Medulla oblongata (tissue), 1 donor: ENCODE results near the gene TEX51.

Experiments used
- DNase-seq: peaks from one replicate; pipeline ENCODE4 v3.0.0-alpha.2; 2015; ENCODE audit errors: extremely low spot score

The TEX51 gene

GRCh38 chr2:126893606-126894005 is 5.1 kb upstream of the TEX51 start:
- DNase-seq, result no peak

GRCh38 chr2:126894082-126894481 is 4.6 kb upstream of the TEX51 start:
- no peak for DNase-seq

- no peak for DNase-seq
Observed at GRCh38 chr2:126894585-126895182, 4.0 kb upstream of the TEX51 start.

- no peak for DNase-seq
Observed at GRCh38 chr2:126895336-126895735, 3.4 kb upstream of the TEX51 start.

GRCh38 chr2:126896471-126896870 is 2.2 kb upstream of the TEX51 start:
- DNase-seq, result no peak

GRCh38 chr2:126899616-126900185 is 1.0 kb downstream of the TEX51 start:
- DNase-seq, result no peak

GRCh38 chr2:126900646-126901319 is 2.1 kb downstream of the TEX51 start:
- no peak for DNase-seq

GRCh38 chr2:126901459-126901858 is 2.8 kb downstream of the TEX51 start:
- no peak for DNase-seq

- no peak for DNase-seq
Observed at GRCh38 chr2:126902152-126902835, 3.6 kb downstream of the TEX51 start.

GRCh38 chr2:126902859-126903258 is 4.2 kb downstream of the TEX51 start:
- no peak for DNase-seq

GRCh38 chr2:126905991-126906390 is 7.3 kb downstream of the TEX51 start:
- no peak for DNase-seq

- DNase-seq, result no peak
Observed at GRCh38 chr2:126906781-126907180, 8.1 kb downstream of the TEX51 start.

GRCh38 chr2:126907671-126908070 is 9.0 kb downstream of the TEX51 start:
- DNase-seq, result no peak

GRCh38 chr2:126908721-126909177 is 10.1 kb downstream of the TEX51 start:
- no peak for DNase-seq

GRCh38 chr2:126909366-126909765 is 10.7 kb downstream of the TEX51 start:
- DNase-seq, result no peak

- DNase-seq, result no peak
Observed at GRCh38 chr2:126909781-126910180, 11.1 kb downstream of the TEX51 start.

- DNase-seq, result no peak
Observed at GRCh38 chr2:126910637-126911036, 11.9 kb downstream of the TEX51 start.

GRCh38 chr2:126911111-126911796 is 12.6 kb downstream of the TEX51 start:
- no peak for DNase-seq

GRCh38 chr2:126912201-126912600 is 13.5 kb downstream of the TEX51 start:
- DNase-seq, result no peak

GRCh38 chr2:126913329-126913728 is 14.6 kb downstream of the TEX51 start:
- DNase-seq, result no peak

GRCh38 chr2:126913881-126914615 is 15.4 kb downstream of the TEX51 start:
- DNase-seq, result no peak
